Measurements from ENCODE around the gene RPS6KA5.
"Not testable (repeated sequence)": the region's sequence is repeated elsewhere in the genome, so short reads cannot be mapped to it uniquely, and the experiment has no call there.

RPS6KA5 gene

DNA sequence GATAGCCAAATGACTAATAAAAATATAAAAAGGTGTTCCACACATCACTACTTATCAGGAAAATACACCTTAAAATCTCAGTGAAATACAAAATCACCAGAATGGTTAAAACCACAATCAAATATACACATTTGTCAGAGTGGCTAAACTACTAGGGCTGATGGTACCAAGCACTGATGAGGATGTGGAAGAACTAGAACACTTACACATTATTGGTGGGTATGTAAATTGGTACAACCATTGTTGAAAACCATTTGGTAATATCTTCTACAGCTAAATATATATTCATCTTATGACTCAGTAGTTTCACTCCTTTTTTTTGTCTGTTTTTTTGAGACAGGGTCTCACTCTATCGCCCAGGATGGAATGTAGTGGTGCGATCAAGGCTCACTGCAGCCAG, 195.7 kb downstream of the RPS6KA5 start (continued):
- TF ChIP-seq ZFP3 (CRISPR knock-in tag; IDR thresholded peaks at IDR 0.05) (no peak), ZNF70 (CRISPR knock-in tag; IDR thresholded peaks at IDR 0.05) (no peak)
- TF ChIP-seq, protein P1, sequence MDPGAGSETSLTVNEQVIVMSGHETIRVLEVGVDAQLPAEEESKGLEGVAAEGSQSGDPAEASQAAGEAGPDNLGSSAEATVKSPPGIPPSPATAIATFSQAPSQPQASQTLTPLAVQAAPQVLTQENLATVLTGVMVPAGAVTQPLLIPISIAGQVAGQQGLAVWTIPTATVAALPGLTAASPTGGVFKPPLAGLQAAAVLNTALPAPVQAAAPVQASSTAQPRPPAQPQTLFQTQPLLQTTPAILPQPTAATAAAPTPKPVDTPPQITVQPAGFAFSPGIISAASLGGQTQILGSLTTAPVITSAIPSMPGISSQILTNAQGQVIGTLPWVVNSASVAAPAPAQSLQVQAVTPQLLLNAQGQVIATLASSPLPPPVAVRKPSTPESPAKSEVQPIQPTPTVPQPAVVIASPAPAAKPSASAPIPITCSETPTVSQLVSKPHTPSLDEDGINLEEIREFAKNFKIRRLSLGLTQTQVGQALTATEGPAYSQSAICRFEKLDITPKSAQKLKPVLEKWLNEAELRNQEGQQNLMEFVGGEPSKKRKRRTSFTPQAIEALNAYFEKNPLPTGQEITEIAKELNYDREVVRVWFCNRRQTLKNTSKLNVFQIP (CRISPR knock-in tag; IDR thresholded peaks at IDR 0.05; ENCODE audit: borderline replicate concordance, low read depth), result no peak

DNA sequence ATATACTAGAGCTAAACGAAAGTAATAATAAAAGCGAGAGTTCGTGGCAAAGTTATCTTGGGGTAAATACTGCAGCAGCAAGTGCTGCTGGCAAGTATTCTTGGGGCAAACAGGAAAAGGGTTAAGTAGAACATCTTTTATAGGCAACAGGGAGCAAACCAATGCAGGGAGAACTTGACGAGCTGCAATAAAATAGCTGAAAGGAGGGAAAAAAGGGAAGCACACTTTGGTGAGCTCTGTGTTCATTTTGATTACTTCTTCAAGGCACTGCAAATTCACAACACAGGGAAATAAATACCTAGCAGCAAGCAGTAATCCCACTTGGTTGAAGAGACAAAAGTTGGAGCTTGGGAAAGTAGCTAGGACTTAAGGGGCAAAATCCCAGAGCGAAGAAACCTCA, 201.9 kb downstream of the RPS6KA5 start:
- no peak for TF ChIP-seq ISL1 (CRISPR knock-in tag; IDR thresholded peaks at IDR 0.05)
- no peak for TF ChIP-seq RARB (CRISPR knock-in tag; IDR thresholded peaks at IDR 0.05)
- TF ChIP-seq, protein P2, sequence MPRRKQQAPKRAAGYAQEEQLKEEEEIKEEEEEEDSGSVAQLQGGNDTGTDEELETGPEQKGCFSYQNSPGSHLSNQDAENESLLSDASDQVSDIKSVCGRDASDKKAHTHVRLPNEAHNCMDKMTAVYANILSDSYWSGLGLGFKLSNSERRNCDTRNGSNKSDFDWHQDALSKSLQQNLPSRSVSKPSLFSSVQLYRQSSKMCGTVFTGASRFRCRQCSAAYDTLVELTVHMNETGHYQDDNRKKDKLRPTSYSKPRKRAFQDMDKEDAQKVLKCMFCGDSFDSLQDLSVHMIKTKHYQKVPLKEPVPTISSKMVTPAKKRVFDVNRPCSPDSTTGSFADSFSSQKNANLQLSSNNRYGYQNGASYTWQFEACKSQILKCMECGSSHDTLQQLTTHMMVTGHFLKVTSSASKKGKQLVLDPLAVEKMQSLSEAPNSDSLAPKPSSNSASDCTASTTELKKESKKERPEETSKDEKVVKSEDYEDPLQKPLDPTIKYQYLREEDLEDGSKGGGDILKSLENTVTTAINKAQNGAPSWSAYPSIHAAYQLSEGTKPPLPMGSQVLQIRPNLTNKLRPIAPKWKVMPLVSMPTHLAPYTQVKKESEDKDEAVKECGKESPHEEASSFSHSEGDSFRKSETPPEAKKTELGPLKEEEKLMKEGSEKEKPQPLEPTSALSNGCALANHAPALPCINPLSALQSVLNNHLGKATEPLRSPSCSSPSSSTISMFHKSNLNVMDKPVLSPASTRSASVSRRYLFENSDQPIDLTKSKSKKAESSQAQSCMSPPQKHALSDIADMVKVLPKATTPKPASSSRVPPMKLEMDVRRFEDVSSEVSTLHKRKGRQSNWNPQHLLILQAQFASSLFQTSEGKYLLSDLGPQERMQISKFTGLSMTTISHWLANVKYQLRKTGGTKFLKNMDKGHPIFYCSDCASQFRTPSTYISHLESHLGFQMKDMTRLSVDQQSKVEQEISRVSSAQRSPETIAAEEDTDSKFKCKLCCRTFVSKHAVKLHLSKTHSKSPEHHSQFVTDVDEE (CRISPR knock-in tag; IDR thresholded peaks at IDR 0.05), result no peak
- TF ChIP-seq BACH2 (CRISPR knock-in tag; IDR thresholded peaks at IDR 0.05; ENCODE audit: borderline replicate concordance), result no peak
- TF ChIP-seq, protein P3, sequence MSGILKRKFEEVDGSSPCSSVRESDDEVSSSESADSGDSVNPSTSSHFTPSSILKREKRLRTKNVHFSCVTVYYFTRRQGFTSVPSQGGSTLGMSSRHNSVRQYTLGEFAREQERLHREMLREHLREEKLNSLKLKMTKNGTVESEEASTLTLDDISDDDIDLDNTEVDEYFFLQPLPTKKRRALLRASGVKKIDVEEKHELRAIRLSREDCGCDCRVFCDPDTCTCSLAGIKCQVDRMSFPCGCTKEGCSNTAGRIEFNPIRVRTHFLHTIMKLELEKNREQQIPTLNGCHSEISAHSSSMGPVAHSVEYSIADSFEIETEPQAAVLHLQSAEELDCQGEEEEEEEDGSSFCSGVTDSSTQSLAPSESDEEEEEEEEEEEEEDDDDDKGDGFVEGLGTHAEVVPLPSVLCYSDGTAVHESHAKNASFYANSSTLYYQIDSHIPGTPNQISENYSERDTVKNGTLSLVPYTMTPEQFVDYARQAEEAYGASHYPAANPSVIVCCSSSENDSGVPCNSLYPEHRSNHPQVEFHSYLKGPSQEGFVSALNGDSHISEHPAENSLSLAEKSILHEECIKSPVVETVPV (CRISPR knock-in tag; IDR thresholded peaks at IDR 0.05), result no peak
- no peak for TF ChIP-seq ESRRG (CRISPR knock-in tag; IDR thresholded peaks at IDR 0.05)
- no peak for TF ChIP-seq ZNF565 (CRISPR knock-in tag; conservative IDR thresholded peaks at IDR 0.05; ENCODE audit: low read depth)
- TF ChIP-seq TOX (CRISPR knock-in tag; IDR thresholded peaks at IDR 0.05; ENCODE audit: borderline replicate concordance), result no peak
- TF ChIP-seq TCF4 (CRISPR knock-in tag; IDR thresholded peaks at IDR 0.05; ENCODE audit: borderline replicate concordance), result no peak
- no peak for ATAC-seq

DNA sequence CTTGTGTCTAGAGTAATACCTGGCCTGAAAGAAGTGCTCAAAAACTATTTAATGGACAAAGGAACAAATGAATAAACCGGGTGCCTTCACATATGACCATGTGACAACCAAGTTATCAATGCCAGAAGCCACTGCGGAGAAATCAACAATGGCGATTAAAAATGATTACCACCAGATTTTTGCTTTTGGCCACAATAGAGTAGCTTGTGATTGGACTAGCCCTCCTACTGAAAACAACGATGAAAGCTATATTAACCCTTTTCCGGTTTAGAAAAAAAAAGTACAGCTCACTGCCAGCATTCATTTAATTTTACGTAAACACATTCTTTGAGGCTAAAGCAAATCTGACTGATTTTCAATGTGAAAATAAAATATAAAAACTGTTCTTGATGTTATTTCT, 202.6 kb downstream of the RPS6KA5 start:
- no peak for ATAC-seq

DNA sequence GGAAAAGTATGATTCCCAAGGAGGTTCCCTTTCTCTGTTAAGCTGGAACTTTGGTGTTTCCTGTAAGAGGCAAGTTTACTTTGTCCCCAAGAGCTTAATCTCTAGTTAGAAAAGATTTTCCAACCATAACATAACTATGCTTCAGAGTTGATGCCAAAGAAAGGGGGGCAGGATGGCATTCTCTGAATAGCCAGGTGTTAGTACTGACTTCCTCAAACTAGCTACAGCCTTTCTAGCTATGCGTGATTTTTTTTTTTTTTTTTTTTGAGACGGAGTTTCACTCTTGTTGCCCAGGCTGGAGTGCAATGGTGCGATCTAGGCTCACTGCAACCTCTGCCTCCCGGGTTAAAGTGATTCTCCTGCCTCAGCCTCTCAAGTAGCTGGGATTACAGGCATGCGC, 204.3 kb downstream of the RPS6KA5 start:
- not testable (repeated sequence) for ATAC-seq

More for the DNA sequence above, 202.6 kb downstream of the RPS6KA5 start:
- no peak for TF ChIP-seq BACH2 (CRISPR knock-in tag; IDR thresholded peaks at IDR 0.05; ENCODE audit: borderline replicate concordance)
- no peak for TF ChIP-seq PPARA (CRISPR knock-in tag; IDR thresholded peaks at IDR 0.05; ENCODE audit: borderline replicate concordance)
- no peak for TF ChIP-seq OSR1 (CRISPR knock-in tag; IDR thresholded peaks at IDR 0.05)
- TF ChIP-seq GLIS3 (CRISPR knock-in tag; IDR thresholded peaks at IDR 0.05), result no peak
- no peak for TF ChIP-seq RARB (CRISPR knock-in tag; IDR thresholded peaks at IDR 0.05)
- TF ChIP-seq, protein P4, sequence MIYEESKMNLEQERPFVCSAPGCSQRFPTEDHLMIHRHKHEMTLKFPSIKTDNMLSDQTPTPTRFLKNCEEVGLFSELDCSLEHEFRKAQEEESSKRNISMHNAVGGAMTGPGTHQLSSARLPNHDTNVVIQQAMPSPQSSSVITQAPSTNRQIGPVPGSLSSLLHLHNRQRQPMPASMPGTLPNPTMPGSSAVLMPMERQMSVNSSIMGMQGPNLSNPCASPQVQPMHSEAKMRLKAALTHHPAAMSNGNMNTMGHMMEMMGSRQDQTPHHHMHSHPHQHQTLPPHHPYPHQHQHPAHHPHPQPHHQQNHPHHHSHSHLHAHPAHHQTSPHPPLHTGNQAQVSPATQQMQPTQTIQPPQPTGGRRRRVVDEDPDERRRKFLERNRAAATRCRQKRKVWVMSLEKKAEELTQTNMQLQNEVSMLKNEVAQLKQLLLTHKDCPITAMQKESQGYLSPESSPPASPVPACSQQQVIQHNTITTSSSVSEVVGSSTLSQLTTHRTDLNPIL (CRISPR knock-in tag; IDR thresholded peaks at IDR 0.05; ENCODE audit: low read depth), result no peak
- TF ChIP-seq ARNTL (CRISPR knock-in tag; IDR thresholded peaks at IDR 0.05; ENCODE audit: borderline replicate concordance, low read depth), result no peak
- no peak for TF ChIP-seq CSDC2 (CRISPR knock-in tag; IDR thresholded peaks at IDR 0.05)
- TF ChIP-seq, protein P5, sequence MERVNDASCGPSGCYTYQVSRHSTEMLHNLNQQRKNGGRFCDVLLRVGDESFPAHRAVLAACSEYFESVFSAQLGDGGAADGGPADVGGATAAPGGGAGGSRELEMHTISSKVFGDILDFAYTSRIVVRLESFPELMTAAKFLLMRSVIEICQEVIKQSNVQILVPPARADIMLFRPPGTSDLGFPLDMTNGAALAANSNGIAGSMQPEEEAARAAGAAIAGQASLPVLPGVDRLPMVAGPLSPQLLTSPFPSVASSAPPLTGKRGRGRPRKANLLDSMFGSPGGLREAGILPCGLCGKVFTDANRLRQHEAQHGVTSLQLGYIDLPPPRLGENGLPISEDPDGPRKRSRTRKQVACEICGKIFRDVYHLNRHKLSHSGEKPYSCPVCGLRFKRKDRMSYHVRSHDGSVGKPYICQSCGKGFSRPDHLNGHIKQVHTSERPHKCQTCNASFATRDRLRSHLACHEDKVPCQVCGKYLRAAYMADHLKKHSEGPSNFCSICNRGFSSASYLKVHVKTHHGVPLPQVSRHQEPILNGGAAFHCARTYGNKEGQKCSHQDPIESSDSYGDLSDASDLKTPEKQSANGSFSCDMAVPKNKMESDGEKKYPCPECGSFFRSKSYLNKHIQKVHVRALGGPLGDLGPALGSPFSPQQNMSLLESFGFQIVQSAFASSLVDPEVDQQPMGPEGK (CRISPR knock-in tag; IDR thresholded peaks at IDR 0.05; ENCODE audit: borderline replicate concordance), result no peak
- TF ChIP-seq, protein P3 (CRISPR knock-in tag; IDR thresholded peaks at IDR 0.05), result no peak
